Activated T-helper 2 cell treated with anti-CD3 and anti-CD28 coated beads, Interferon-gamma antibody, Interleukin-2, Interleukin-4, amounts not matched to agents 10 μg/mL and 5 μg/mL and 100 μg/mL, durations not matched to agents 14 hours and 24 hours and 36 hours (primary cell): ENCODE measurements around the gene TDP2. TPM values are rescaled to one million over a fixed set of nuclear protein-coding genes. Genes with fewer than 3 reads are reported as not detected.

Experiments
- DNase-seq: peaks from one replicate; pipeline ENCODE4 v3.0.0; 2021; ENCODE audit warnings: low spot score
- H3K27ac Mint-ChIP-seq: one replicate; pipeline ENCODE4 v1.8.0; 2021; ENCODE audit warnings: mixed read lengths
- H3K27me3 Mint-ChIP-seq: one replicate; pipeline ENCODE4 v1.8.0; 2021; ENCODE audit warnings: low read depth, mixed read lengths
- H3K36me3 Mint-ChIP-seq: one replicate; pipeline ENCODE4 v1.8.0; 2021; ENCODE audit warnings: low read depth, mixed read lengths
- H3K4me1 Mint-ChIP-seq: one replicate; pipeline ENCODE4 v1.8.0; 2021; ENCODE audit warnings: low read depth, mixed read lengths
- H3K4me3 Mint-ChIP-seq: one replicate; pipeline ENCODE4 v1.8.0; 2021; ENCODE audit warnings: low read depth, mild to moderate bottlenecking, moderate library complexity, mixed read lengths
- H3K9me3 Mint-ChIP-seq: one replicate; pipeline ENCODE4 v1.8.0; 2021; ENCODE audit warnings: mixed read lengths
- intact Hi-C: fragments of 100-400 bp; cut with micrococcal nuclease; formaldehyde crosslinking; loops from one replicate; pipeline ENCODE4 v1.15.1; 2023
- total RNA-seq: library from RNA; stranded (reverse); gene quantifications from 2 replicates; pipeline ENCODE4 v1.2.3, GENCODE V29; 2022

Gene TDP2
- total RNA-seq, 1 donor from 2014 or later, result 45.6 TPM

DNA sequence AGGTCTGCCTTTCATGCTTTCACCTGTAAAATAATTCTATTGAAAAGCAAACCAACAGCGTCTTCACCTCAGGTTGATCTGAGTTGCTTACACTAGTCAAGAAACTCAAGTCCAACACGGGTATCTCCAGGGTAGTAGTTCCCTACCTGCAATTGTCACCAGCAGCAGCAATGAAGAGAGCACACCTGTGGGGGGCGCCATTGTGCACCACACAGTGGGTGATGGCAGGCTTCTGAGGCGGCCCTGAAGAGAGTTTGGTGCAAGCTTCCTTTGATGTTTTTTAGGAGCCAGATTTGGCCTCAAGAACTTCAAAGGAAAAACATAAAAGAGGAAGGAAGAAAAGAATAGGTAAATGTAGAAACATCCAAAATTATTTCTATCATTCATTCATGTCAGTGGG, 65.8 kb downstream of the TDP2 start:
- no peaks in the 10 kb centered on the region for H3K4me1 Mint-ChIP-seq
- intact Hi-C loops, result no loop called here
- H3K4me3 Mint-ChIP-seq, result no peak overlapping the region
- peaks cover 2% of the 10 kb centered on the region for H3K27me3 Mint-ChIP-seq
- no peak overlapping the region for H3K27ac Mint-ChIP-seq
- no peak for DNase-seq
- H3K9me3 Mint-ChIP-seq, result no peaks in the 10 kb centered on the region
- no peaks in the 10 kb centered on the region for H3K36me3 Mint-ChIP-seq

Other genes with a start within 250 kb of the TDP2 start
- gene GPLD1, start 177.3 kb downstream of the TDP2 start, total RNA-seq, result 0.39 and 0.48 TPM in 2 replicates
- gene ALDH5A1, start 171.9 kb downstream of the TDP2 start, total RNA-seq, result 11.4 and 12.3 TPM in 2 replicates
- not detected in 2 replicates for gene KIAA0319, start 20.7 kb downstream of the TDP2 start, total RNA-seq
- 30.2 and 36.6 TPM in 2 replicates for gene ACOT13, start 178 bp upstream of the TDP2 start, total RNA-seq
- gene C6orf62, start 52.3 kb upstream of the TDP2 start, total RNA-seq, result 117 and 122 TPM in 2 replicates
- 68.5 and 71.5 TPM in 2 replicates for gene GMNN, start 108.0 kb upstream of the TDP2 start, total RNA-seq
- gene ARMH2, start 132.0 kb upstream of the TDP2 start, total RNA-seq, result not detected in 2 replicates